Measurements from ENCODE around the gene GRM4. TPM values are rescaled to one million over a fixed set of nuclear protein-coding genes. Genes with fewer than 3 reads are reported as not detected.

GRM4 gene
- total and polyA plus RNA-seq, 8 donors, result 0.30 to 0.70 (median 0.43) TPM; not detected in 2

GRCh38 chr6:34102099-34102656, 43.7 kb downstream of the GRM4 start:
- Histone ChIP-seq H3K27me3 (peaks cover 0 to 27% of the 10 kb centered on the region in 2 donors), H3K4me1 (no peaks in the 10 kb centered on the region), H3K36me3 (no peaks in the 10 kb centered on the region), H3K27ac (no peak overlapping the region), H3K9me3 (no peaks in the 10 kb centered on the region), H3K4me3 (no peak overlapping the region)
- no peak for DNase-seq
- intact Hi-C loops (cut with DNase I), result no loop called here
- TF ChIP-seq, protein P1, sequence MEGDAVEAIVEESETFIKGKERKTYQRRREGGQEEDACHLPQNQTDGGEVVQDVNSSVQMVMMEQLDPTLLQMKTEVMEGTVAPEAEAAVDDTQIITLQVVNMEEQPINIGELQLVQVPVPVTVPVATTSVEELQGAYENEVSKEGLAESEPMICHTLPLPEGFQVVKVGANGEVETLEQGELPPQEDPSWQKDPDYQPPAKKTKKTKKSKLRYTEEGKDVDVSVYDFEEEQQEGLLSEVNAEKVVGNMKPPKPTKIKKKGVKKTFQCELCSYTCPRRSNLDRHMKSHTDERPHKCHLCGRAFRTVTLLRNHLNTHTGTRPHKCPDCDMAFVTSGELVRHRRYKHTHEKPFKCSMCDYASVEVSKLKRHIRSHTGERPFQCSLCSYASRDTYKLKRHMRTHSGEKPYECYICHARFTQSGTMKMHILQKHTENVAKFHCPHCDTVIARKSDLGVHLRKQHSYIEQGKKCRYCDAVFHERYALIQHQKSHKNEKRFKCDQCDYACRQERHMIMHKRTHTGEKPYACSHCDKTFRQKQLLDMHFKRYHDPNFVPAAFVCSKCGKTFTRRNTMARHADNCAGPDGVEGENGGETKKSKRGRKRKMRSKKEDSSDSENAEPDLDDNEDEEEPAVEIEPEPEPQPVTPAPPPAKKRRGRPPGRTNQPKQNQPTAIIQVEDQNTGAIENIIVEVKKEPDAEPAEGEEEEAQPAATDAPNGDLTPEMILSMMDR (IDR thresholded peaks at IDR 0.05), result no peak
- no peak for ATAC-seq

DNA sequence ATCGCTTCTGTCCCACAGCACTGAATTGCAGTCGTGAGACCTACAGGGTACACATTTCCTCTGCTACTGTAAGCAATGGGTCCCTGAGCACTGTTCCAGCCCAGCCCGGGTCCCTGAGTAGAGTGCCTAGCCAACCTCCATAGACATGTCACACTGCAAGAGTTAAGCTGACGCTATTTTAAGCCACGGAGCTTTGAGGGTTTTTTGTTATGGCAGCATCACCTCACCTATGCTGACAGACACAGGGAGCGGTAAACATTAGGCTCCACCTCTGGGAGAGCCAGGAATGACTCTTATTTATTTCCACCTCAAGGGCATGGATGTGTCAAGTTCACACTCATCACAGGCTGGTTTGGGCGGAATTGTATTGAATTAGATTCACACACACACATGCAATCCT, 45.1 kb downstream of the GRM4 start:
- no peaks in the 10 kb centered on the region for H3K9me3 ChIP-seq
- DNase-seq (no peak), ATAC-seq (no peak)
- H3K4me3 ChIP-seq, result no peak overlapping the region
- TF ChIP-seq, protein P1 (IDR thresholded peaks at IDR 0.05), result no peak
- intact Hi-C loops (cut with DNase I), result no loop called here
- peaks cover 0 to 30% of the 10 kb centered on the region in 2 donors for H3K27me3 ChIP-seq
- no peak overlapping the region for H3K27ac ChIP-seq
- H3K4me1 ChIP-seq, result no peaks in the 10 kb centered on the region
- H3K36me3 ChIP-seq, result no peaks in the 10 kb centered on the region

GRCh38 chr6:34099878-34100277, 46.0 kb downstream of the GRM4 start:
- TF ChIP-seq, protein P1 (IDR thresholded peaks at IDR 0.05), result no peak
- Histone ChIP-seq H3K27ac (no peak overlapping the region), H3K27me3 (peaks cover 0 to 35% of the 10 kb centered on the region in 2 donors), H3K4me3 (no peak overlapping the region), H3K9me3 (no peaks in the 10 kb centered on the region), H3K36me3 (no peaks in the 10 kb centered on the region), H3K4me1 (no peaks in the 10 kb centered on the region)
- no peak for DNase-seq
- no peak for ATAC-seq
- intact Hi-C loops (cut with DNase I), result no loop called here

GRCh38 chr6:34098045-34098936, 47.6 kb downstream of the GRM4 start:
- Histone ChIP-seq H3K27ac (no peak overlapping the region), H3K27me3 (peaks cover 0 to 40% of the 10 kb centered on the region in 2 donors), H3K36me3 (no peaks in the 10 kb centered on the region), H3K4me1 (no peaks in the 10 kb centered on the region), H3K9me3 (no peaks in the 10 kb centered on the region), H3K4me3 (no peak overlapping the region)
- TF ChIP-seq, protein P1 (IDR thresholded peaks at IDR 0.05), result no peak
- intact Hi-C loops (cut with DNase I), result no loop called here
- DNase-seq (no peak), ATAC-seq (no peak)

GRCh38 chr6:34096814-34097213, 49.1 kb downstream of the GRM4 start:
- ATAC-seq (no peak), DNase-seq (no peak)
- intact Hi-C loops (cut with DNase I), result no loop called here
- no peak overlapping the region for H3K4me3 ChIP-seq
- no peaks in the 10 kb centered on the region for H3K4me1 ChIP-seq
- TF ChIP-seq, protein P1 (IDR thresholded peaks at IDR 0.05), result no peak
- H3K36me3 ChIP-seq, result no peaks in the 10 kb centered on the region
- H3K27ac ChIP-seq, result no peak overlapping the region
- peaks cover 0 to 53% of the 10 kb centered on the region in 2 donors for H3K27me3 ChIP-seq
- no peaks in the 10 kb centered on the region for H3K9me3 ChIP-seq
